GM20000 (cell line): Measurements from ENCODE around the gene LLGL2.

Source experiments
- DNase-seq: peaks from one replicate; pipeline ENCODE4 v3.0.0; 2012; ENCODE audit warnings: low spot score
- CTCF ChIP-seq: IDR thresholded peaks from 2 replicates; pipeline ENCODE4 v1.5.1; 2012; ENCODE audit warnings: mild to moderate bottlenecking, control low read depth; ENCODE audit errors: extremely low read depth, missing control alignments

Gene LLGL2

GRCh38 chr17:75557075-75557851 is 31.8 kb downstream of the LLGL2 start:
- DNase-seq, result no peak
- no peak for TF ChIP-seq CTCF

- no peak for DNase-seq
- no peak for TF ChIP-seq CTCF
Measured at GRCh38 chr17:75557852-75558665, 32.6 kb downstream of the LLGL2 start.

GRCh38 chr17:75558666-75559530 is 33.4 kb downstream of the LLGL2 start:
- no peak for DNase-seq
- TF ChIP-seq CTCF, result no peak

GRCh38 chr17:75559958-75560533 is 34.5 kb downstream of the LLGL2 start:
- no peak for TF ChIP-seq CTCF
- no peak for DNase-seq

- no peak for TF ChIP-seq CTCF
- no peak for DNase-seq
Measured at GRCh38 chr17:75561927-75562603, 36.6 kb downstream of the LLGL2 start.

GRCh38 chr17:75563063-75563758 is 37.7 kb downstream of the LLGL2 start:
- no peak for TF ChIP-seq CTCF
- no peak for DNase-seq
